PC-9 (cell line): ENCODE results near the gene NUDT3.

Experiments
- EZH2 ChIP-seq: fragments of 200-600 bp; sonication (generic); IDR thresholded peaks from 2 replicates; pipeline ENCODE4 v1.8.0; 2017; ENCODE audit warnings: antibody characterized with exemption, low read depth
- TF ChIP-seq, protein P1 (sequence below): fragments of 200-600 bp; sonication (generic); conservative IDR thresholded peaks from 2 replicates; pipeline ENCODE4 v1.6.1; 2017; ENCODE audit warnings: mixed run types, antibody characterized with exemption, mild to moderate bottlenecking, moderate library complexity

DNA sequence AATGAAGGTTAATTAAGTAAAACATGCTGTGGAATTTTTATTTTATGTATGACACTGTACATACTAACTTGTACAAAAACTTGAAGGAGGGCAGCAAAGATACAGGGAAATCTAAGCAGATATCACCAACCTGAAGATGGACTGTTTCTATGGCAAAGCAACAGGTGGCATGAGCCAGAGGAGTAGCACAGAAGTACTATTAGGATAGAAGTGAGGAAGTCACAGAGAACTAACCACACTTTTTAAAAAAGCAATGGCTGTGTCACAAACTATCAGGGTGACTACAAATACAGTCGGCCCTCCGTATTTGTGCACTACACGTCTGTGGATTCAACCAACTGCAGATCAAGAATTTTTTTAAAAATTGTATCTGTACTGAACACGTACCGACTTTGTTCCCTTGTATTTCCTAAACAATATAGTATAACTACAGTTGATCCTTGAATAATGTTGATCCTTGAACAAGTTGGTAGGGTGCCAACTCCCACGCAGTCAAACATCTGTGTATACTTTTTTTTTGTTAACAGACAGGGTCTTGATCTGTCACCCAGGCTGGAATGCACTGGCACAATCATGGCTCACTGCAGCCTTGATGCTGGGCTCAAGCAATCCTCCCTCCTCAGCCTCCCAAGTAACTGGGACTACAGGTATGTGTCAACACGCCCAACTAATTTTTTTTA lies 61.0 kb downstream of the NUDT3 start:
- TF ChIP-seq, protein P1, sequence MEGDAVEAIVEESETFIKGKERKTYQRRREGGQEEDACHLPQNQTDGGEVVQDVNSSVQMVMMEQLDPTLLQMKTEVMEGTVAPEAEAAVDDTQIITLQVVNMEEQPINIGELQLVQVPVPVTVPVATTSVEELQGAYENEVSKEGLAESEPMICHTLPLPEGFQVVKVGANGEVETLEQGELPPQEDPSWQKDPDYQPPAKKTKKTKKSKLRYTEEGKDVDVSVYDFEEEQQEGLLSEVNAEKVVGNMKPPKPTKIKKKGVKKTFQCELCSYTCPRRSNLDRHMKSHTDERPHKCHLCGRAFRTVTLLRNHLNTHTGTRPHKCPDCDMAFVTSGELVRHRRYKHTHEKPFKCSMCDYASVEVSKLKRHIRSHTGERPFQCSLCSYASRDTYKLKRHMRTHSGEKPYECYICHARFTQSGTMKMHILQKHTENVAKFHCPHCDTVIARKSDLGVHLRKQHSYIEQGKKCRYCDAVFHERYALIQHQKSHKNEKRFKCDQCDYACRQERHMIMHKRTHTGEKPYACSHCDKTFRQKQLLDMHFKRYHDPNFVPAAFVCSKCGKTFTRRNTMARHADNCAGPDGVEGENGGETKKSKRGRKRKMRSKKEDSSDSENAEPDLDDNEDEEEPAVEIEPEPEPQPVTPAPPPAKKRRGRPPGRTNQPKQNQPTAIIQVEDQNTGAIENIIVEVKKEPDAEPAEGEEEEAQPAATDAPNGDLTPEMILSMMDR: no peak
- no peak for TF ChIP-seq EZH2
